Measurements from ENCODE around the gene ANKFN1.
"Not testable (repeated sequence)": the region's sequence is repeated elsewhere in the genome, so short reads cannot be mapped to it uniquely, and the experiment has no call there.

Gene ANKFN1

DNA sequence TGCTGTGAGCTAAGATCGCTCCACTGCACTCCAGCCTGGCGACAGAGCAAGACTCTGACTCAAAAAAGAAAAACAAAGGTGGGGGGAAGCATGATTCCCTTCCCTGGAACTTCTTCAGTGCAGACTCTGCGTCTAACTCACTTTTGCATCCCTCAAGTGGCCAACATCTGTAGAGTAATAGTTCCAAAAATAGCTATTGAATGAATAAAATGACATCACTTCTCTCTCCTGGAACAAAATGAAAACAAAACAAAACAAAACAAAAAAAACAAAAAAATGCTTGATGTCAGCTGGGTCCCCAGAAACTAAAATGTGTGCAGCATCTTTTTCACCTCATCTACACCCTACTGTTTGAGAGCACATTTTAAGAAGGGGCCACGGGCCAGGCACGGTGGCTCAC, 242.5 kb downstream of the ANKFN1 start:
- TF ChIP-seq, protein P1, sequence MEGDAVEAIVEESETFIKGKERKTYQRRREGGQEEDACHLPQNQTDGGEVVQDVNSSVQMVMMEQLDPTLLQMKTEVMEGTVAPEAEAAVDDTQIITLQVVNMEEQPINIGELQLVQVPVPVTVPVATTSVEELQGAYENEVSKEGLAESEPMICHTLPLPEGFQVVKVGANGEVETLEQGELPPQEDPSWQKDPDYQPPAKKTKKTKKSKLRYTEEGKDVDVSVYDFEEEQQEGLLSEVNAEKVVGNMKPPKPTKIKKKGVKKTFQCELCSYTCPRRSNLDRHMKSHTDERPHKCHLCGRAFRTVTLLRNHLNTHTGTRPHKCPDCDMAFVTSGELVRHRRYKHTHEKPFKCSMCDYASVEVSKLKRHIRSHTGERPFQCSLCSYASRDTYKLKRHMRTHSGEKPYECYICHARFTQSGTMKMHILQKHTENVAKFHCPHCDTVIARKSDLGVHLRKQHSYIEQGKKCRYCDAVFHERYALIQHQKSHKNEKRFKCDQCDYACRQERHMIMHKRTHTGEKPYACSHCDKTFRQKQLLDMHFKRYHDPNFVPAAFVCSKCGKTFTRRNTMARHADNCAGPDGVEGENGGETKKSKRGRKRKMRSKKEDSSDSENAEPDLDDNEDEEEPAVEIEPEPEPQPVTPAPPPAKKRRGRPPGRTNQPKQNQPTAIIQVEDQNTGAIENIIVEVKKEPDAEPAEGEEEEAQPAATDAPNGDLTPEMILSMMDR (IDR thresholded peaks at IDR 0.05; ENCODE audit: low read depth, low read length) = no peak
- no peak overlapping the region for H3K4me3 ChIP-seq (ENCODE audit: low read depth, low read length)

DNA sequence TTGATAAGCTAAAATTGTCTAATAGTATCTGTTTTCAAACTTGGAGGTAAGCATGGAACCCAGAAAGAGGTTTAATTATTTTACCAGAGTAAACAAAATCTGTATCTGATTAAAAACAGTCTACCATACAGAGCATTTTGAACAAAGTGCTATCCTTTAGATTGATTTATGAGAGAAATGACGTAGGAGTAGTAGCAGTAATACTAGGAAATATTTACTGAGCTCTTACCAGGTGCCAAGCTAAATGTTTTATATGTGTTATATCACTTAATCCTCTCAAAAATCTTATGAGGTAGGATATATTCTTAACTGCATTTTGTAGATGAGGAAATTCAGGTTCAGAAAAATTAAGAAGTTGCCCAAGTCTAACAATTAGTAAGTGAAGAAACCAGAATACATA, 253.8 kb downstream of the ANKFN1 start:
- H3K4me3 ChIP-seq (ENCODE audit: low read depth, low read length) = no peak overlapping the region
- TF ChIP-seq, protein P1 (IDR thresholded peaks at IDR 0.05; ENCODE audit: low read depth, low read length) = no peak

DNA sequence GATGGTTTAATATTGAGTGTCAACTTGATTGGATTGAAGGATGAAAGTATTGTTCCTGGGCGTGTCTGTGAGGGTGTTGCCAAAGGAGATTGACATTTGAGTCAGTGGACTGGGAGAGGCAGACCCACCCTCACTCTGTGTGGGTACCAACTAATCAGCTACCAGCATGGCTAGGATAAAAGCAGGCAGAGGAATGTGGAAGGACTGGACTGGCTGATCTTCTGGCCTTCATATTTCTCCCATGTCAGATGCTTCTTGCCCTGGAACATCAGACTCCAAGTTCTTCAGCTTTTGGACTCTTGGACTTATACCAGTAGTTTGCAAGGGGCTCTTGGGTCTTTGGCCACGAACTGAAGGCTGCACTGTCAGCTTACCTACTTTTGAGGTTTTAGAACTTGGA, 259.1 kb downstream of the ANKFN1 start:
- H3K4me3 ChIP-seq (ENCODE audit: low read depth, low read length) = not testable (repeated sequence)

DNA sequence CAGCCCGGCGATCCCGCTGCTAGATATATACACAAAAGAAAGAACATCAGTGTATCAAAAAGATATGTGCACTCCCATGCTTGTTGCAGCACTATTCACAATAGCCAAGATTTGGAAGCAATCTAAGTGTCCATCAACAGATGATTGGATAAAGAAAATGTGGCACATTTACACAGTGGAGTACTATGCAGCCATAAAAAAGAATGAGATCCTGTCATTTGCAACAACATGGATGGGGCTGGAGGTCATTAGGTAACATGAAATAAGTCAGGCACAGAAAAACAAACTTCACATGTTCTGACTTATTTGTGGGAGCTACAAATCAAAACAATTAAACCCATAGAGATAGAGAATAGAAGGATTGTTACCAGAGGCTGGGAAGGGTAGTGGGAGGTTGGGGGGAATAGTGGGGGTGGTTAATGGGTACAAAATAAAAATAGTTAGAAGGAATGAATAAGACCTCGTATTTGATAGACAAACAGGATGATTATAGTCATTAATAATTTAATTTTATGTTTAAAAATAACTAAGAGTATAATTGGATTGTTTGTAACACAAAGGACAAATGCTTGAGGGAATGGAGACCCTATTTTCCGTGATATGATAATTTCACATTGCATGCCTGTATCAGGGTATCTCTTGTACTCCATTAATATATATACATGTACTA, 263.5 kb downstream of the ANKFN1 start:
- H3K4me3 ChIP-seq (ENCODE audit: low read depth, low read length) = no peak overlapping the region
- TF ChIP-seq, protein P1 (IDR thresholded peaks at IDR 0.05; ENCODE audit: low read depth, low read length) = no peak

DNA sequence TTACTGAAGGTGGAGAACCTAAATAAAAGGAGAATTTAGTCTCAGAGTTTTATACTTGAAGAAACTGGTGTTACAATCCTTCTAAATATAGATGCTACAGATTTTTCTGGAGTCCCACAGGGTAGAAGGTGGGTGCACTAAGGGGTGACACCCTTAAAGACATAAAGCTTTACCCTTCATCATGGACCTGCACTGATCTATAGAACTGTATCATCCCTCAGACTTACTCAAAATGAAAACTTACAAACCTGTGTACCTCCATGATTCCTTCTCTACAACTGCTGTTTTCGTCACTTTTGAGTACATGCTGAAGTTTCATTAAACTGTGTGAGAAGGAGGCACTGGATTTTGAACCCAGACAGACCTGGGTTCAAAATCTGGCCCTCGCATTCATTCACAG, 270.7 kb downstream of the ANKFN1 start:
- TF ChIP-seq, protein P1 (IDR thresholded peaks at IDR 0.05; ENCODE audit: low read depth, low read length) = no peak
- H3K4me3 ChIP-seq (ENCODE audit: low read depth, low read length) = no peak overlapping the region

GRCh38 chr17:56424543-56425044, 271.3 kb downstream of the ANKFN1 start:
- no peak overlapping the region for H3K4me3 ChIP-seq (ENCODE audit: low read depth, low read length)
- TF ChIP-seq, protein P1 (IDR thresholded peaks at IDR 0.05; ENCODE audit: low read depth, low read length) = no peak

- TF ChIP-seq, protein P1 (IDR thresholded peaks at IDR 0.05; ENCODE audit: low read depth, low read length) = no peak
- no peak overlapping the region for H3K4me3 ChIP-seq (ENCODE audit: low read depth, low read length)
Measured at GRCh38 chr17:56425483-56425882, 272.2 kb downstream of the ANKFN1 start.

GRCh38 chr17:56426901-56427300, 273.6 kb downstream of the ANKFN1 start:
- TF ChIP-seq, protein P1 (IDR thresholded peaks at IDR 0.05; ENCODE audit: low read depth, low read length) = no peak

More at GRCh38 chr17:56426901-56427300, 273.6 kb downstream of the ANKFN1 start:
- no peak overlapping the region for H3K4me3 ChIP-seq (ENCODE audit: low read depth, low read length)

All from WI38 (cell line).